ENCODE measurements around the gene CDK2. TPM values are rescaled to one million over a fixed set of nuclear protein-coding genes. Genes with fewer than 3 reads are reported as not detected.

CDK2 gene
- total RNA-seq, 1 experiment from 2014 or later, result 23.8 TPM

DNA sequence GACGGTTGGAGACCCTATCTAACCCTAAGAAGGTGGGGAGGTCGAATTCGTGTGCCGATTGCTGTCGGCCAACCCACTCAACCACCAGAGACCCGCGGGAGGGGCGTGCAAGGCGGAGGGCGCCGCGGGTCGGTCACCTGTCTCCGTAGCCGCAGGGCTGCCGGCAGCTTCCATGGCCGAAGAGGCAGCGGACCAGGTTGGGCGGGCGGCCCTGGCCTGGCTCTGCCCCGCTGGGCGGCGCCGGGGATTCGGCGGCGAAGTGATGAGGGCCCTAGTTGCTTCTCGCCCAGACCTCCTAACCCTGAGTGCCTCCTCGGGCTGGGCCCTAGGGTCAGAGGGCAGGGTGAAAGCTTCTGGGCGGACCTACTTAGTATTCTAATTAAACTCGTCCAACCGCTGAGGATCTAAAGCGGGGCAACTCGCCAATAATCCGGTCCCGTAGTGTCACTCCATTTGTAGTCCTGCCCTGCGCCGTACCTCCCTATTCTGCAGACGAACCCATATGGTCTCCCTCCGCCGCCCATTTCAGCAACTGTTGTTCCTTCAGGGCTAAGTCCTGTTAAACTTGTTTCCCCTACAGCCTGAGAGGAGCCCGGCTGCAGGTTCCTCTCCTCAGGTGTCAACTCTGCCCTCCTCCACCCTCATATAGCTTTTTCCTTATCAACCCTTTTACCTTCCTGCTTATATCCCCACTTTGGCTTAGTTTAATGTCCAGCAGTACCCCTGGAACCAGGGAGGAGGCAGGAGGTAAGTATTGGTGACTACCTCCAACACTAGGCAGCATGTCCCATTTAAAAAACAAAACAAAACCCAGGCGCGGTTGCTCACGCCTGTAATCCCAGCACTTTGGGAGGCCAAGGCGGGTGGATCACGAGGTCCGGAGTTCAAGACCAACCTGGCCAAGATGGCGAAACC, 38.8 kb upstream of the CDK2 start, which contains the start of gene PYM1:
Gene PYM1, minus strand, starts transcription at position 307 of the 915 bp plus-strand sequence. Its CDS starts 133 bp downstream, at position 174.
- POLR2A ChIA-PET, result interaction anchor here (0.7 to 12.6 kb wide), 17 partner anchors 11 to 198 kb away, joined by 3 to 207 read pairs (median 4); partner anchors contain the start of genes CD63, DNAJC14, ORMDL2 and RAB5B
- TF ChIP-seq CTCF (IDR thresholded peaks at IDR 0.05; ENCODE audit: unreplicated experiment), result no peak
- peak; percentile 87 for DNase-seq (ENCODE audit: unreplicated experiment)
- Mint-ChIP-seq H3K36me3 (ENCODE audit: insufficient read depth, unreplicated experiment) (peaks cover 15% of the 10 kb centered on the region), H3K9me3 (ENCODE audit: unreplicated experiment) (no peaks in the 10 kb centered on the region), H3K4me1 (ENCODE audit: insufficient read depth, unreplicated experiment) (peaks cover 43% of the 10 kb centered on the region), H3K27me3 (ENCODE audit: insufficient read depth, unreplicated experiment) (no peaks in the 10 kb centered on the region), H3K4me3 (ENCODE audit: unreplicated experiment) (peak within 1 kb of the TSS; percentile 95), H3K27ac (ENCODE audit: low read depth, unreplicated experiment) (peak within 1 kb of the TSS; percentile 93)
- BruUV-seq (replicated peaks), result no TSS peak
- intact Hi-C loops (cut with micrococcal nuclease), result loop anchor here (1.0 kb wide), 2 partner anchors 80 to 99 kb away; partner anchors contain the start of gene DNAJC14
- CTCF ChIA-PET, result interaction anchor here (0.6 to 8.2 kb wide), 9 partner anchors 10 to 431 kb away, joined by 3 to 108 read pairs (median 4); partner anchors contain the start of genes ORMDL2 and SARNP

DNA sequence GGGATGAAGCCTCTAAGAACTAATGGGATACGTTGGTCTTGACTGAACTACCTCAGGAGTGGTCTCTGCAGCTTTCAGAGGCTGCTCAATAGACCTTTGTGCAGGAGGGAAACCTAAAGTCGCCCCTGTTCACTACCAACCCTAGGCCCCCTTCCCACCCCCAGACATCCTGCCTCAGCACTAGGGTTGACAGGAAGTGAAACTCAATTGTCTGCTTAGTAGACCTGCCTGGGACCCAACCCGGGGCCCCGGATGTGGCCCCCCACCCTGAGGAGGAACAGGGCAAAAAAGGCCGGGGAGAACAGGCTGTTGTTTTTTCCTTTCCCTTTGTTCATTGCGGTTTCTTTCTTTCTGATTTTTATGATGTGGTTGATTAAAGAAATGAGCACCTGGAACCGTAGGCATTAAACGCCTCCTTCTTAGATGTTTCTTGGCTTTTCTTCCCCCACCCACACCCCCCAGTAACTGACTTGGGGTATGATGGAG, 37.3 kb upstream of the CDK2 start:
- Mint-ChIP-seq H3K4me3 (ENCODE audit: unreplicated experiment) (peak overlapping the region; percentile 48), H3K36me3 (ENCODE audit: insufficient read depth, unreplicated experiment) (peaks cover 3% of the 10 kb centered on the region), H3K27me3 (ENCODE audit: insufficient read depth, unreplicated experiment) (no peaks in the 10 kb centered on the region), H3K4me1 (ENCODE audit: insufficient read depth, unreplicated experiment) (peaks cover 41% of the 10 kb centered on the region), H3K9me3 (ENCODE audit: unreplicated experiment) (no peaks in the 10 kb centered on the region), H3K27ac (ENCODE audit: low read depth, unreplicated experiment) (peak overlapping the region; percentile 89)
- no TSS peak for BruUV-seq (replicated peaks)
- POLR2A ChIA-PET, result interaction anchor here (0.6 to 12.6 kb wide), 15 partner anchors 9 to 200 kb away, joined by 3 to 207 read pairs (median 10); partner anchors contain the start of genes CD63, DNAJC14, ORMDL2 and RAB5B
- no peak for DNase-seq (ENCODE audit: unreplicated experiment)
- intact Hi-C loops (cut with micrococcal nuclease), result no loop called here
- no peak for TF ChIP-seq CTCF (IDR thresholded peaks at IDR 0.05; ENCODE audit: unreplicated experiment)
- CTCF ChIA-PET, result interaction anchor here (0.5 to 8.2 kb wide), 10 partner anchors 9 to 191 kb away, joined by 3 to 108 read pairs (median 4); partner anchors contain the start of genes DNAJC14, ORMDL2 and SARNP

DNA sequence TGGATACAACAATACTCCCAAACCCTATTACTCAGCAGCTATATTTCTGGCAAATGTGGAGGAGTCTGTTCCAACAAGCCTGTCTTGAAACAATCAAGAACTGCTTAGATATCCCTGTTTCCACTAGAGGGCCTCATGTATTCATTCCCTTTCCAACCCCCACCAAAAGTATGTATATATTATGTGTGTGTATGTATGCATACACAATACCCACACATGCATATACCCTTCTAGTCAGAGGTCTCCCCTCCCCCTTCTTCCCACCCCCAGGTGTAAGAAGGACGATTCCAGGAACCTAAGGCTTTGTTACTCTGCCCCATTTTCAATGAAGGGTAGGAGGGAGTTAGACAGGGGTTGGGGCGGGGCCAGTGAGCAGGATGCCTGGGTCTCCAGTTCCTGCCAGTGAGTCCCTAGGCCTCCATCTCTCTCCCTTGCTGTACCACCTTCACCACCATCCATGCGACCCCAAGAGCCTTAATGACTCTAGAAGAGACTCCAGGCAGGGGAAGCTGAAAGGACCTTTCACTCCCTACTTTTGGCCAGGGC, 35.8 kb upstream of the CDK2 start, which contains the start of gene DGKA:
Gene DGKA, plus strand, starts transcription at position 392 of the 546 bp plus-strand sequence. CDS start 5,342 bp downstream, outside the sequence.
- H3K4me1 Mint-ChIP-seq (ENCODE audit: insufficient read depth, unreplicated experiment), result peaks cover 40% of the 10 kb centered on the region
- peak within 1 kb of the TSS; percentile 89 for H3K27ac Mint-ChIP-seq (ENCODE audit: low read depth, unreplicated experiment)
- intact Hi-C loops (cut with micrococcal nuclease), result loop anchor here (1.0 kb wide), 2 partner anchors 9 to 110 kb away; partner anchors contain the start of gene RPS26
- BruUV-seq (replicated peaks), result no TSS peak
- DNase-seq (ENCODE audit: unreplicated experiment), result peak; percentile 82
- H3K4me3 Mint-ChIP-seq (ENCODE audit: unreplicated experiment), result peak within 1 kb of the TSS; percentile 79
- CTCF ChIA-PET, result interaction anchor here (0.6 to 8.2 kb wide), 21 partner anchors 7 to 201 kb away, joined by 3 to 108 read pairs (median 4); partner anchors contain the start of genes DNAJC14, ORMDL2 and SARNP
- peak; percentile 41 for TF ChIP-seq CTCF (IDR thresholded peaks at IDR 0.05; ENCODE audit: unreplicated experiment)
- H3K27me3 Mint-ChIP-seq (ENCODE audit: insufficient read depth, unreplicated experiment), result no peaks in the 10 kb centered on the region
- peaks cover 18% of the 10 kb centered on the region for H3K36me3 Mint-ChIP-seq (ENCODE audit: insufficient read depth, unreplicated experiment)
- H3K9me3 Mint-ChIP-seq (ENCODE audit: unreplicated experiment), result no peaks in the 10 kb centered on the region
- POLR2A ChIA-PET, result interaction anchor here (0.5 to 12.6 kb wide), 28 partner anchors 9 to 230 kb away, joined by 3 to 207 read pairs (median 5); partner anchors contain the start of genes BLOC1S1, CD63, DNAJC14 and ORMDL2
